Endometrial microvascular endothelial cells (primary cell): ENCODE results near the gene PEX14. TPM values are rescaled to one million over a fixed set of nuclear protein-coding genes. Genes with fewer than 3 reads are reported as not detected.
"Not testable (repeated sequence)": the region's sequence is repeated elsewhere in the genome, so short reads cannot be mapped to it uniquely, and the experiment has no call there.

Source experiments
- in situ Hi-C: cut with HindIII; loops from 2 replicates; pipeline ENCODE4 v1.10.0; 2017; ENCODE audit warnings: low sequenced_read_pairs, low pct_unique_long_range_greater_than_20kb; ENCODE audit errors: inconsistent ontology term
- total RNA-seq: library from RNA; depleted of rRNA; stranded (reverse); fragments of >200 nt; gene quantifications from one replicate; pipeline ENCODE4 v1.2.3, GENCODE V29; 2015; ENCODE audit errors: inconsistent ontology term

Gene PEX14
- total RNA-seq, 1 donor from 2014 or later = 28.6 TPM

DNA sequence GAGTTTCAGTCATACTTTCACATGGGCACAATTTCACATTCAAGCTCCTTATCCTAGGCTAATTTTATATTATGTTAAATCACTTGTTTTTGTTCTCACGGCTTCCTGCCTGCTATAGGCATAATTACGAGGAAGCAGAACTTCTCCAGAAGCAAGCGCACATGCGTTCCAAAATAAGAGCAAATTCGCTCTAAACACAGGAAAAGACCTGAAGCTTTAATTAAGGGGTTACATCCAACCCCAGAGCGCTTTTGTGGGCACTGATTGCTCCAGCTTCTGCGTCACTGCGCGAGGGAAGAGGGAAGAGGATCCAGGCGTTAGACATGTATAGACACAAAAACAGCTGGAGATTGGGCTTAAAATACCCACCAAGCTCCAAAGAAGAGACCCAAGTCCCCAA, 25.0 kb upstream of the PEX14 start, which contains the start of gene CORT:
TSS of gene CORT (plus strand) at position 281 of the 400 bp plus-strand sequence. CDS start 193 bp downstream, outside the sequence.
- in situ Hi-C loops = no loop called here

DNA sequence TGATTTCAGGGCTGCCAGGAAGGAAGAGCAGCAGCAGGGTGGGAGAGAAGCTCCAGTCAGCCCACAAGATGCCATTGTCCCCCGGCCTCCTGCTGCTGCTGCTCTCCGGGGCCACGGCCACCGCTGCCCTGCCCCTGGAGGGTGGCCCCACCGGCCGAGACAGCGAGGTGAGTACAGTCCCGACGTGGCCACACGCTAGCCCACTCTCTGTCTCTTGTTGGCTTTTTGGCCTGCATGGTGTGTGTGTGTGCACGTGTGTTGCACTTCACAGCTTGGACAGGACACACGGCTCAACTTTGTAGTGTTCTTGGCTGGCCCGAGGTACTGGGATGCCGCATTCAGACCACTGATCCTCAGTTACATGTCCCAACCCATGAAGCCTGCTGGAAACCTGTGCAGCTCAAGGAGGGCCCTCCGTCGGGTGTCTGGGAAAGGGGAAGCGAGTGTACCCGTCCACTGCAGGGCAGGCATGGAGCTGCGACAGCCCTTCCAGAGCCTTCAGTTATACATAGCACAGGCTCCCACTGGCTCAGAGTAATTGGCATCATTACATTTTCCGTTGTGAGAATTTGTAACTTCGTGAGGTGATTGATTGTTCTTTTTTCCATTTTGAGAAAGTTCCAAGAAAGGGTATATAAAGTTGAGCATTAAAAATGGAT, 24.5 kb upstream of the PEX14 start:
- in situ Hi-C loops = no loop called here

DNA sequence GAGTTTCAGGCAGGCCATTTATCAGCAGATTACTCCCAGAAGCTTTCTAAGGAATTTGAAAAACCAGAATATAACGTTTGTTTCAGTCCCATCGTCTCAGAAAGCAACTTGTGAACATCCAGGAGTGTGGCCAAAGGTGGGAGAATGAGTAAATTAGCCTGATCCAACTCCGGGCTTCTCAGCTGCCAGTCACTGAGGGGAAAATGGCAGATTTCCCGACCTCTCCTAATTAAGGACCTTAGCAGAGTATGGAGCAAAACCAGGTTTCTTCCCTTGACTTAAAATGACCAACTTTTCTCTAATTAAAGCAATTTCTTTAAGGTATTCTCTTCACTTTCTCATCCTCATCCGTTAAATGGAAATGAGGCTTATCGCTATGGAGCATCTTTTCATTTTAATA, 23.9 kb upstream of the PEX14 start:
- in situ Hi-C loops = no loop called here

DNA sequence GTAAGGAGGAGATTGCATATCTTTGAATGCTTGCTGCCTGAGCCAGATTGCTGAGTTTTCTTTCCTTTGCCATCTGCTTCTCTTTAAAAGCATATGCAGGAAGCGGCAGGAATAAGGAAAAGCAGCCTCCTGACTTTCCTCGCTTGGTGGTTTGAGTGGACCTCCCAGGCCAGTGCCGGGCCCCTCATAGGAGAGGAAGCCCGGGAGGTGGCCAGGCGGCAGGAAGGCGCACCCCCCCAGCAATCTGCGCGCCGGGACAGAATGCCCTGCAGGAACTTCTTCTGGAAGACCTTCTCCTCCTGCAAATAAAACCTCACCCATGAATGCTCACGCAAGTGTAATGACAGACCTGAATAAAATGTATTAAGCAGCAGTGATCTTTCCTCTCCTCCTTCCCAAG, 23.5 kb upstream of the PEX14 start:
- in situ Hi-C loops = no loop called here

DNA sequence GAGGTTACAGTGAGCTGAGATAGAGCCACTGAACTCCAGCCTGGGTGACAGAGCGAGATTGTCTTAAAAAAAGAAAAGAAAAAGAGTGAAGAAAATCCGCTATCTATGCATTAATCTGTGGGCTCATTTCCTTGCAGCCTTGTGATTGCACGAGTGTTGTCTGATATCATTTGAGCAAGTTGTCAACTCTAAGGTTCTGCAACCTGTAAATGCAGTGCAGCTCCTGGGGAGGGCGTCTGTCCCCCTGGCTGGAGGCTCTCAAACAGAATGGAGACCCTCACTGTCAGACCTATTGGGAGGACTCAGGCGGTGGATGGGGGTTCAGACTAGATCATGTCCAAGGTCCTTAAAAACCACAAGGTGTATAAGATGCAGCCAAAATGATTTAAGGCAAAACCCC, 18.7 kb upstream of the PEX14 start:
- in situ Hi-C loops = no loop called here

DNA sequence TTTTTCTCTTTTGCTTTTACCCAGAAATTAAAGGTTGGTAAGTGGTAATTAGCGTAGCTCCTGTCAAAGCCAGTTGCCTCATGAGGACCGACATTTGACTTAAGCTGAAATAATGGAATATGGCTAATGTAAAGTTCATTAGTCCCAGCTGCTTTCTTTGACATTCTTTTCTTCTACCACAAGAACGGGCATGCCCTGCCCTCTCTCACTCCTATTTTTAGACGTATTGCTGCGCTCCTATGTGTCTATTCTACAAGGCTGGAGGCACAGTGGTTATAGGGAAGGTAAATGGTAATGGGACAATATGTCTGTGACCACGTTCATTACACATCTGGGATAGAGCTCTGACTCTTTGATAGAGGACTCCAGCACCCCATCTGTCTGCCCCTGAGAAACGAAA, 18.1 kb upstream of the PEX14 start:
- in situ Hi-C loops = no loop called here

DNA sequence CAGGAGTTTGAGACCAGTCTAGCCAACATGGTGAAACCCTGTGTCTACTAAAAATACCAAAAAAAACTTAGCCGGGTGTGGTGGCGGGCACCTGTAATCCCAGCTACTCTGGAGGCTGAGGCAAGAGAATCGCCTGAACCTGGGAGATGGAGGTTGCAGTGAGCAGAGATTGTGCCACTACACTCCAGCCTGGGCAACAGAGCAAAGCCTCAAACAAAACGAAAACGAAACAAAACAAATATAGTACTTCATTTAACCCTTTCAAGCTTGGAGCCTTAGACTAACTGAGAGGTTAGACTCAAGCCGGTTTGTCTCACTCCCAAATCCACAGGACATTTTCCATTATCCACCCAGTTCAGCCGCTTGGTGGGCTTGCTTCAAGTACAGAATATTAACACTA, 17.3 kb upstream of the PEX14 start:
- in situ Hi-C loops = not testable (repeated sequence)

DNA sequence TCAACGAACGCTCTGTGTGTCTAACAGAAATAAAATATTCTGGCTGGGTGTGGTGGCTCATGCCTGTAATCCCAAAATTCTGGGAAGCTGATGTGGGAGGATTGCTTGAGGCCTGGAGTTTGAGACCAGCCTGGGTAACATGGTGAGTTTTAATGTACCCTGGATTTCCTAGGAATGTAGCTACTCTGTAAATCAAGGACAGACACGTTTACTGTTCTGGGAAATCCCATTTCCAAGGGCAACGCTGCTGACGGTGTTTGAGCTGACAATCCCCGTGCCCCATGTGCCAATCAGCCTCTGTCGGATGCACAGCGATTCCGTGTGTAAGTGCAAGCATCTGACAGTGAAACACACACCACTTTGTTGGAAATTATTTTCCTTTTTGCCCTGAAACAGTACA, 16.9 kb upstream of the PEX14 start:
- in situ Hi-C loops = no loop called here

DNA sequence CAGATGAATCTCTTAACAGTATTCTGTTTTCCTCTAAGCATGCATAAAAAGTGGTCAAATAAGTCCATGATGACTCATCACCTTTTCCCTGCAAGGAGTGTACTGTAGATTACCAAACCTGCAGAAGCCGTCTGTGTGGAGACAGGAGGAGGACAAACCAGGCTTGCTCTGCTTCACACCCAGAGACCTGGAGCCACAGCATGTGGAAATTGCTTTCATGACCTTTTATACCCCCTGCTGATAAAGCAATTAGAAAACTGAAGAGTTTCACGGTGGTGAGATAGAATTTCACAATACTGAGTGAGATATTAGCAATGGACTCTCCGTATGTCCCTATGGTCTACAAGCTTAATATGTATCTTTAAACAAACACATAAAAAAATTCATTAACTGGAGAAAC, 15.6 kb upstream of the PEX14 start:
- in situ Hi-C loops = no loop called here

DNA sequence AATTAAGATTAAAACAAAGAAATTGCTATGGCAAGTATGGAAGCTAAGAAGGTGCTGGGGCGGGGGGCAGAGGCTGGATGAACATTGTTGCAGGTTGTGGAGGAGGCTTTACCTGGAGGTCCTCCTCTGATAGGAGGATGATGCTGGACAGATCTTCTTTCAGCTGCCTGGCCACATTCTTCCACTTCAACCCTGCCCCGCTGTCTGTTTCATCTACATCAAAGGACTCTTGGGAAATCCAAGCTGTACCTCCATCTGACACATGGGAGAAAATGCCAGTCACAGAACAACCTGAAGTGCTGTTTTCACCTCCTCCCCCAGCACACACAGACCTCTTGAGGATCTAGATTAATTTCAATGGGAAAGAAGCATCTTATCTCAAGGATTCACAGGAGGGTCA, 7.7 kb upstream of the PEX14 start:
- in situ Hi-C loops = no loop called here

DNA sequence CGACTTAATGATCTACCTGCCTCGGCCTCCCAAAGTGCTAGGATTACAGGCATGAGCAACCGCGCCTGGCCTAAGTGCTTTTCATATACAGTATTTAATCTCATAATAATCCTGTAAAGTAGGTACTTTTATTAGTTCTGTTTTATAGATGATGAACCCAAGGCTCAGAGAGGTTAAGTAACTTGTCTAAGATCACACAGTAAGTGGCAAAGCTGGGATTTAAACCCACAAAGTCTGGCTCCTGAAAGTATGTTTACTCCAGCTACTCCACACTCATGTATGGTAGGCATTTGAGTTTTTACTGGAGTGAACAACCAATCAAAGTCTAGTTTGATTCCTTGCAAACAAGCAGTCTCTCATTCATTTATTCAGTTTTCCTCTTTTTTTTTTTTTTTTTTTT, 4.7 kb upstream of the PEX14 start:
- in situ Hi-C loops = no loop called here

DNA sequence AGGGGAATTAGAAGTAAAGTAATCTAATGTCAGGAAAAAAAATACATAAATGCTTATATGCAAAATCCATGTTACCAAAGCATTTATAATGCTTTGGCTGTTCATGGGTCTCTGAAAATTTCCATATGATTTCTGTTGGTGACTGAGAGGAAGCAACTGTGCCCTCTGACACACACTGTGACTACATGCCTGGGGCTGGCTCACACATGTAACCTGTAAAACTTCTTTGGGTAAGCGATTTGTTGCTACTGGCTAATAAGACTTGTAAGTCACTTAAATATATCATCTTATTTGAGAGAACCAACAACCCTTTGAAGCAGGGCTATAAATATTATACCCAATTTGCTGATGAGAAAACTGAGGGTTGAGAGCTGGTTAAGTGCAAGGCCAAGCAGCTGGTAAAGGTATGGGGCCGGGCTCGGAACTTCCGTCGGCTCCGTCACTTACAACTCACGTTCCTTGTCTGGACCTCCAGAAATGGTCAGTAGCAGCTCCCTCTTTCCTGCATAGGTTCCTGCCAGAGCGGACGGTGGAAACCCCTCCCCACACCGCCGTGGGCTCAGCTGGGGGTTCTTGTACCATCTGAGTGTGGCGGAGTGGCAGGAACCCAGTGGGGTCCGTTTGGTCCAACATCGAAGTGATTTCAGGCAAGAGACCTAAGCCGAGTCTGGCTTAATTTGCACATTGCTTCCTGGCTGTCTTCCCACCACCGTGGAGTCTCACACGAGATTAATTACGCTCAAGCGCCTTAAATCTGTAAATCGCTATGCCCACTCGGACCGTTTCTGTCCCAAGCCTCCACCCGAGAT, 3.1 kb upstream of the PEX14 start:
- in situ Hi-C loops = no loop called here

DNA sequence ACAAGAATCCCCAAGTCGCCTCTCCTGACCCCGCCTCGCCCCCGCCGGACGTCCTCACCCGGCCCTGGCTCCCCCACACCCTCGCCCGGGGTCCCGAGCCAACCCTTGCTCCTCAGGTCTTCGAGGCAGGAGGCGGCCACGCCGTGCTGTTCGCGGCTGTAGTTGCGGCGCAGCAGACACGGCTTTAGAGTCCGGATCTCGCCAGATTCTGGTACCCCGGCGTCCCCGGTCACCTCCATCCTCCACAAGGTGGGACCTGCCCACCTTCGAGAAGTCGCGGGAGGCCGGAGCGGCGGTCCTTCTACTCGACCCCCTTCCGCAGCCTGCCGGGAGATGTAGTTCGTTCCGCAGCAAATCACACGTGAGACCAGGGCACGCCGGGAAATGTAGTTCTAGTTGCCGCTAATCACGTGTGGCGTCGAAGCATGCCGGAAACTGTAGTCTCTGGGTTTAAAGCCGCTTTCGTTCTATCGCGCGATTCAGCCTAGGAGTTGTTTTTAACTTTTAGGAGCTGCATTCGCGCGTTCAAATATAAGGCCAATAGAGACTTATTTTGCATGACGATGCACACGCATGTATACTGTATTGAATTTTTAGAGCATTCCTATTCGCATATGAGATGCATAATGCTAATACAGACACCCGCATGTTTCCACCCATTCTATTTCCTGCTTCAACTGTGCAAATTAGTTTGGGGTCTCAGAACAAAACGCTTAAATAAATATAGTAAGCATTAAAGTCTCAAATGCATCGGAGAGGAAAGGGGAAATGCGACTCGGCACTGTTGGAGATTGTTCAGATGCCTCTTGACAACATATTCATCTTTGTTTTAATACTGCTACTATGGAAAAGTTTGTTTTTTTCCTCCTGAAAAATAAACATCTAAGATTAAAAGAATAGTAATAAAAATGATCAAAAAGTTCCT, 2.3 kb upstream of the PEX14 start, which contains the start of gene DFFA:
TSS of gene DFFA (minus strand) at position 310 of the 925 bp plus-strand sequence. CDS start at position 239, 71 bp downstream.
- in situ Hi-C loops = no loop called here

DNA sequence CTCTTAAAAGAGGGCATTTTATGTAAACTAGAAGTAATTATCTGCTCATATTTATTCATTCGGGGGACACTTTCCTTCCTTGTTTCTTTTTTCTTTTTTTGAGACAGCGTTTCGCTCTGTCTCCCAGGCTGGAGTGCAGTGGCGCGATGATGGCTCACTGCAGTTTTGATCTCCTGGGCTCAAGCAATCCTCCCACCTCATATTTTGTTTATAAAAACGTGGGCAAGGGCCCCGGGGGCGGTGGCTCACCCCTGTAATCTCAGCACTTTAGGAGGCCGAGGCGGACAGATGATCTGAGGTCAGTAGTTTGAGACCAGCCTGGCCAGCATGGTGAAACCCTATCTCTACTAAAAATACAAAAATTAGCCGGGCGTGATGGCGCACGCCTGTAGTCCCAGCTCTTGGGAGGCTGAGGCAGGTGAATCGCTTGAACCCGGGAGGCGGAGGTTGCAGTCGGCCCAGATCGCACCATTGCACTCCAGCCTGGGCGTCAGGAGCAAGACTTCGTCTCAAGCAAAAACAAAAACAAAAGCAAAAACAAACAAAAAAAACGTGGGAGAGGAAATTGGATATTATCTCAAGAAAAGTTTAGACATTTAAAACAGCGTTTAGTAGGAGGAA, 1.5 kb upstream of the PEX14 start:
- in situ Hi-C loops = no loop called here

DNA sequence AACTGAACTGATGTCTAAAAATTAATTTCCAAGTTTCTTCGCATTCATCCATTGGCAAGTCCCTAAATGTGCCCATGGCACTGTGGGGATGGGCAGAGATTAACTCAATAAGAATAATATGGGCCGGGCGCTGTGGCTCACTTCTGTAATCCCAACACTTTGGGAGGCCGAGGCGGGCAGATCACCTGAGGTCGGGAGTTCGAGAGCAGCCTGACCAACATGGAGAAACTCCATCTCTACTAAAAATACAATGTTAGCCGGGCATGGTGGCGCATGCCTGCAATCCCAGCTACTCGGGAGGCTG, 489 bp upstream of the PEX14 start:
- in situ Hi-C loops = not testable (repeated sequence)

DNA sequence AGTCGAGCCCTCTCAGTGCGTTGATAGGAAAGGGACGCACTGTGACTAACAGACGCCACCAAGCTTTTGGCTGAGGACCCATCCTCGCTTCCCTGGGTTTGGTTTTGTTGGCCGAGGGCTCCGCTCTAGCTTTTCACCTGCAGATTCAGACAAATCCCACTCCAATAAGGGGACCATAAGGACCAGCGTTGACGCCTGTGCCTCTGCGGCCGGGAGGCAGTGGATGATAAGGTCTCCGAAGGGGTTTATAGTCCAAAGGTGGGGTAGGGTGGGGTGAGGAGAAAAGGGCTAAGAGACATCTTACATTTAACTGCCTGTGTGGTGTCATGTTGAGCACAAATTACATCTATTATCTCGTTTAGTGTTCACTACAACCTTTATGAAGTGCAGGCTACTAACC, 760 bp downstream of the PEX14 start:
- in situ Hi-C loops = no loop called here

DNA sequence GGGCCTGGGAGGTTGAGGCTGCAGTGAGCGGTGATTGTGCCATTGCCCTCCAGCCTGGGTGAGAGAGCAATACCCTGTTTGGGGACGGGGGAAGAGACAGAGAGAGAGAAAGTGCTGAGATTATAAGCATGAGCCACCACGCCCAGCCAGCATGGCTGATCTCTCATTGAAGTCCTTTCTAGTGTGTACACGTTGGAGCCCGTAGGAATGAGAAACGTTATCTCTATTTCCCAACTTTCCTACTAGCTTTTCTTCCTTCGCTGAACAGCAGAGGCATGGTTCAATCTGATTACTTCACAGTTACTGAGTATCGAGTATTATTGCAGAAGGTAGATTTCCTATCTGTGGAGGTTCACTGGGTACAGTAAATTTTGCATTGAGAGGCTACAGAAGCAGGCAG, 4.5 kb downstream of the PEX14 start:
- in situ Hi-C loops = no loop called here

DNA sequence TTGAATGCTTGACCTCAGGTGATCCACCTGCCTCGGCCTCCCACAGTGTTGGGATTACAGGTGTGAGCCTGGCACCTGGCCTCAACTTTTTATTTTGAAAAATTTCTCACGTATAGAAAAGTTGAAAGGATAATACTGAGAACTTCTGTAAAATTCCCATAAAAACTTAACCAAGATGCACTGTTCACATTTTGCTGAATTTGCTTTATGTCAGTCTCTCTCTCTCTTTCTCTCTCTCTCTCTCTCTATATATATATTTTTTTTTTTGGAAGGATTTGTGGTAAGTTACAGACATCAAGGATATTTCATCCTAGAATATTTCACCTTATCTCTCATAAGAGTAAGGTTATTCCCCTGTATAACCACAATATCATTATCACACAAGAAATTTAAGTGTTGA, 5.9 kb downstream of the PEX14 start:
- in situ Hi-C loops = no loop called here

DNA sequence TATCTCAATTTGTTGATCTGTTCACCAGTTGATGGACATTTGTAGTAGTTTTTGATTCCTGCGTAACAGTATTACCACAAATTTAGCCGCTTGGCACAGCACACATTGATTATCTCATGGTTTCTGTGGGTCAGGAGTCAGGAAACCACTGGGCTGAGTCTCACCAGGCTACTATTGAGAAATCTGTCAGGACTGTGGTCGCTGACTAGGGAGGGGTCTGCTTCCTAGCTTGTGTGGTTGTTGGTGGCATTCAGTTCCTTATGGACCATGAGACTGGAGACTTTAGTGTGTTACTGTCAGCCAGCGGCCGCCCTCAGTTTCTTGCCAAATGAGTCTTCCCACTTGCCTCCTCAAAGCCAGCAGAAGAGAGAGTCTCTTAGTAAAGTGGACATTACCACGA, 9.8 kb downstream of the PEX14 start:
- in situ Hi-C loops = no loop called here
